Embryonic facial prominence (tissue), 1 donor: ENCODE results near the gene CCDC152.

Source experiments
- DNase-seq: peaks from one replicate; pipeline ENCODE4 v3.0.0-alpha.2; 2016; ENCODE audit errors: extremely low spot score

The CCDC152 gene

GRCh38 chr5:42851481-42851880 lies 94.9 kb downstream of the CCDC152 start:
- no peak for DNase-seq
